ENCODE measurements around the gene SLC39A11.
A peak's percentile ranks its signal among the peaks of the same experiment; 100 is the strongest.

SLC39A11 gene

DNA sequence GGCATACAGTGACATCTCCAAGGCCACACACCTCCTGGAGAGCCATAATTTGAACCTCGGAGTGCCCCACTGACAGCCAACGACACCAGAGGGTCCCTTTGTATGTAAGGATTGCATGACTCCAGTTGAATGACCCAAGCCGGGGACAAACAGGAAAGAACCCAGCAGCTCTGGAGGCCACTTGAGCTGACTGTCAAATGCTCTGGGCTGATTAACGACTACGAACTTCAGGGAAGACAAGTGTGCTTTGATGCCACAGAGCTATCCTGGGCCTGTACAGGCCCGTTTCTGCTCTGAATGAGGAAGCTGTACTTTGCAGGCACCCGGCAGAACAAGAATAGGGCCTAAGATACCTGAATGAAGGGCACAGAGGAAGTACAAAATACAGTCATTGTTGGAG, 404.6 kb downstream of the SLC39A11 start:
- TF ChIP-seq ZBTB7A (IDR thresholded peaks at IDR 0.05; ENCODE audit: low read depth) = no peak
- no peak for TF ChIP-seq RAD21 (IDR thresholded peaks at IDR 0.05; ENCODE audit: low read depth)
- TF ChIP-seq, protein P1, sequence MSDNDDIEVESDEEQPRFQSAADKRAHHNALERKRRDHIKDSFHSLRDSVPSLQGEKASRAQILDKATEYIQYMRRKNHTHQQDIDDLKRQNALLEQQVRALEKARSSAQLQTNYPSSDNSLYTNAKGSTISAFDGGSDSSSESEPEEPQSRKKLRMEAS (IDR thresholded peaks at IDR 0.05) = no peak
- TF ChIP-seq CREB1 (IDR thresholded peaks at IDR 0.05; ENCODE audit: low read depth) = no peak

DNA sequence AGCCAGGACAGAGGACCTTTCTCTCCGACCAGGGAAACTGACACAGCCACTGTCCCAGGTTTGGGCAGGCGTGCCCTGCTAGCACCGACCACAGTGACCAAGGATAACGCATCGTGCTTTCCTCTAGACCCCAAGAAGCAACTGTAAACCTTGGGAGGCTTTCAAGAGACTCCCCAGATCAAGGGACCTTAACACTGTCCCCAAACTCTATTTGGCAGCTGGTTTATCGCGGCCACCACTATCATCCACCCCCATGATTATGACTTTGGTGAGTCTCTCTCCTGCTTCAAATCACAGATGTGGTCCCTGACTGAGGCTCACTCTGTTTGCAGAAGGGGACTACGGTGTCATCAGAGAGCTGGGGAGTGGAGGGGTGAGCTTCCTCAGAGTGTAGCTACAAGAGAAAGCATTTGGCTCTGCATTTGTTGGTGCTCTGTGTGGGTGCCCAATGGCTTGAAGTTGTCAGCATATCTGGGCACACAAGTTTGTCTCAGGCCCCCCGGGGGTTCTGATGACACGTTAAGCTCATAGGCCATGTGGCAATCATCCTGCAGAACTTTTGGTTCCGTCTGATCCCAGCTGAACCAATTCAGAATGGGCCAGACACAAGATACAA, 408.0 kb downstream of the SLC39A11 start:
- TF ChIP-seq TCF12 (IDR thresholded peaks at IDR 0.05; ENCODE audit: low read depth) (no peak), CREB1 (IDR thresholded peaks at IDR 0.05; ENCODE audit: low read depth) (no peak), CEBPB (IDR thresholded peaks at IDR 0.05) (no peak), RAD21 (IDR thresholded peaks at IDR 0.05; ENCODE audit: low read depth) (no peak), ZBTB7A (IDR thresholded peaks at IDR 0.05; ENCODE audit: low read depth) (no peak), FOXM1 (IDR thresholded peaks at IDR 0.05; ENCODE audit: borderline replicate concordance, low read depth) (no peak), EGR1 (IDR thresholded peaks at IDR 0.05) (no peak), NFIC (IDR thresholded peaks at IDR 0.05) (no peak)
- TF ChIP-seq, protein P1 (IDR thresholded peaks at IDR 0.05) = no peak
- TF ChIP-seq, protein P2, sequence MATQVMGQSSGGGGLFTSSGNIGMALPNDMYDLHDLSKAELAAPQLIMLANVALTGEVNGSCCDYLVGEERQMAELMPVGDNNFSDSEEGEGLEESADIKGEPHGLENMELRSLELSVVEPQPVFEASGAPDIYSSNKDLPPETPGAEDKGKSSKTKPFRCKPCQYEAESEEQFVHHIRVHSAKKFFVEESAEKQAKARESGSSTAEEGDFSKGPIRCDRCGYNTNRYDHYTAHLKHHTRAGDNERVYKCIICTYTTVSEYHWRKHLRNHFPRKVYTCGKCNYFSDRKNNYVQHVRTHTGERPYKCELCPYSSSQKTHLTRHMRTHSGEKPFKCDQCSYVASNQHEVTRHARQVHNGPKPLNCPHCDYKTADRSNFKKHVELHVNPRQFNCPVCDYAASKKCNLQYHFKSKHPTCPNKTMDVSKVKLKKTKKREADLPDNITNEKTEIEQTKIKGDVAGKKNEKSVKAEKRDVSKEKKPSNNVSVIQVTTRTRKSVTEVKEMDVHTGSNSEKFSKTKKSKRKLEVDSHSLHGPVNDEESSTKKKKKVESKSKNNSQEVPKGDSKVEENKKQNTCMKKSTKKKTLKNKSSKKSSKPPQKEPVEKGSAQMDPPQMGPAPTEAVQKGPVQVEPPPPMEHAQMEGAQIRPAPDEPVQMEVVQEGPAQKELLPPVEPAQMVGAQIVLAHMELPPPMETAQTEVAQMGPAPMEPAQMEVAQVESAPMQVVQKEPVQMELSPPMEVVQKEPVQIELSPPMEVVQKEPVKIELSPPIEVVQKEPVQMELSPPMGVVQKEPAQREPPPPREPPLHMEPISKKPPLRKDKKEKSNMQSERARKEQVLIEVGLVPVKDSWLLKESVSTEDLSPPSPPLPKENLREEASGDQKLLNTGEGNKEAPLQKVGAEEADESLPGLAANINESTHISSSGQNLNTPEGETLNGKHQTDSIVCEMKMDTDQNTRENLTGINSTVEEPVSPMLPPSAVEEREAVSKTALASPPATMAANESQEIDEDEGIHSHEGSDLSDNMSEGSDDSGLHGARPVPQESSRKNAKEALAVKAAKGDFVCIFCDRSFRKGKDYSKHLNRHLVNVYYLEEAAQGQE (IDR thresholded peaks at IDR 0.05; ENCODE audit: low read depth) = no peak

DNA sequence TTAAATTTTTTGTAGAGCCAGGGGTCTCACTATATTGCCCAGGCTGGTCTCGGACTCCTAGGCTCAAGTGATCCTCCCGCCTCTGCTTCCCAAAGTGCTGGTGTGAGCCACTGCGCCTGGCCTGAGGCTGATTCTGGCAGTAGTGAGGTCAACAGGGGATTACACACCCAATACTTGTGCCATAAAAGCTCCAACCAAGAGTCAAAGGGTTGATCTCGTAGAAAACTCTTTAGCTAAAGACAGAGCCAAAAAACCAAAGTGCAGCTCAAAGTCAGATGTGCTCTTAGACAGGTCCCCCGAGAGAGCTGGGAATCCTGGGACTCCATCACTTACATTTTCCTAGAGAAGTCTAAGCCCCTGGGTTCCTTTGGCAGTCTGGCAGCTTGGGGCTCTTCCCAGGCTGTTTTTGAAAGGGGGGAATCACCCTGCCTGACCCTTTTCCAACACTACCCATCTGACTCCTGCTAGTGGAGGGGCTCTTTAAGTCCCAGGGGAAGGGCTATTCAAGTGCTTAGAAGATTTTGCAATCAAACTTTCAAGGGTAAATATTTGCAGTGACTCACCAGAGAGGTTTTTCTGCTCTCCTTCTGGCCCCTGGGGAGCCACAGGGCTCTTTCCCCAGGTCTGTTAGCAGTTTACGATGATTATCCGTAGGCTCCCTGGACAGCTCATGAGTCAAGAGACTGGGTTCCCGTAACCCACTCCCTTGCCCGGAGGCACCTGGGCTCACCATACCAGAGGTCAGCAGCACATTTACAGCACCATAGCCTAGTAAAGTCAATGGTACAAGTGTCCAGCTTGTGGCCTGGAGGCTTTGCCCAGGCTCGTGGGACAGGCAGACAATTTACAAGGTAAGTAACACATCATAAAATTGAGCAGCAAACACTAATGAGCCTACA, 408.7 kb downstream of the SLC39A11 start:
- TF ChIP-seq, protein P2 (IDR thresholded peaks at IDR 0.05; ENCODE audit: low read depth) = peak; percentile 41; the same call in 1 of the 2 replicates
- TF ChIP-seq ZBTB7A (IDR thresholded peaks at IDR 0.05; ENCODE audit: low read depth) (0 out of 2 replicates have a peak, but pooled peaks have one; percentile 9), CREB1 (IDR thresholded peaks at IDR 0.05; ENCODE audit: low read depth) (no peak), TEAD4 (IDR thresholded peaks at IDR 0.05) (0 out of 2 replicates have a peak, but pooled peaks have one; percentile 21), YY1 (IDR thresholded peaks at IDR 0.05; ENCODE audit: low read depth) (no peak), CEBPB (IDR thresholded peaks at IDR 0.05) (peak; percentile 90), EP300 (IDR thresholded peaks at IDR 0.05; ENCODE audit: borderline replicate concordance) (peak; percentile 44; the same call in 1 of the 2 replicates)

DNA sequence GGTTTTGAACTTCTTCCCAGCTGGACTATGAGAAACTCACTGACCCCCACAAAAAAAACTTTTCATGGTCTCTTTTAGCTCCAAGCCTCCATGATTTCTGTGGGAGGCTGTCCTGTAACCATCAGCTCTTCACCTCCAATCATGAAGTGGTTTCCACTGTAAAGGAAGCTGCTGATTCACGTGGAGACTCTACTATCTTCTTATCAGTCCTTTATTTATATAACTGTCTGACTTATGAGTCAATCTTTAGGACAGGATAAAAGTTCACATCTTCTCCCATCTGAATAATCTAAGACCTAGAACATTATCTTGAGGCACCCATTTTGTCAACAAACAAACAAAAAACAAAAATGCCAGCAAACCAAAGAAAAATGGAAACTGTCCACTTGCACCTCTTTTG, 409.9 kb downstream of the SLC39A11 start:
- TF ChIP-seq YY1 (IDR thresholded peaks at IDR 0.05; ENCODE audit: low read depth) = no peak
- TF ChIP-seq FOXM1 (IDR thresholded peaks at IDR 0.05; ENCODE audit: borderline replicate concordance, low read depth) = no peak
- no peak for TF ChIP-seq TEAD4 (IDR thresholded peaks at IDR 0.05)
- no peak for TF ChIP-seq ZBTB7A (IDR thresholded peaks at IDR 0.05; ENCODE audit: low read depth)
- no peak for TF ChIP-seq CEBPB (IDR thresholded peaks at IDR 0.05)
- no peak for TF ChIP-seq TCF12 (IDR thresholded peaks at IDR 0.05; ENCODE audit: low read depth)
- TF ChIP-seq TAF1 (IDR thresholded peaks at IDR 0.05; ENCODE audit: low read depth) = no peak
- no peak for TF ChIP-seq EP300 (IDR thresholded peaks at IDR 0.05; ENCODE audit: borderline replicate concordance)
- TF ChIP-seq, protein P3, sequence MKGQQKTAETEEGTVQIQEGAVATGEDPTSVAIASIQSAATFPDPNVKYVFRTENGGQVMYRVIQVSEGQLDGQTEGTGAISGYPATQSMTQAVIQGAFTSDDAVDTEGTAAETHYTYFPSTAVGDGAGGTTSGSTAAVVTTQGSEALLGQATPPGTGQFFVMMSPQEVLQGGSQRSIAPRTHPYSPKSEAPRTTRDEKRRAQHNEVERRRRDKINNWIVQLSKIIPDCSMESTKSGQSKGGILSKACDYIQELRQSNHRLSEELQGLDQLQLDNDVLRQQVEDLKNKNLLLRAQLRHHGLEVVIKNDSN (IDR thresholded peaks at IDR 0.05) = no peak
- no peak for TF ChIP-seq NFIC (IDR thresholded peaks at IDR 0.05)
- TF ChIP-seq, protein P1 (IDR thresholded peaks at IDR 0.05) = no peak
- TF ChIP-seq, protein P2 (IDR thresholded peaks at IDR 0.05; ENCODE audit: low read depth) = no peak
- no peak for TF ChIP-seq RAD21 (IDR thresholded peaks at IDR 0.05; ENCODE audit: low read depth)
- no peak for TF ChIP-seq CREB1 (IDR thresholded peaks at IDR 0.05; ENCODE audit: low read depth)
- no peak for TF ChIP-seq EGR1 (IDR thresholded peaks at IDR 0.05)
